ENCODE data around the gene DHX36.

GRCh38 chr3:154275292-154275691, 49.0 kb downstream of the DHX36 start:
- no peak for TF ChIP-seq POLR2A (IDR thresholded peaks at IDR 0.05)
- no peak for TF ChIP-seq CTCF (IDR thresholded peaks at IDR 0.05)

Measured in breast epithelium (tissue), 3 donors.